Measurements from ENCODE around the gene SIGLEC7.

GRCh38 chr19:51100601-51101000 is 41.5 kb upstream of the SIGLEC7 start:
- TF ChIP-seq POLR2A (IDR thresholded peaks at IDR 0.05; ENCODE audit: low read depth, low read length): no peak
- no peak for TF ChIP-seq SPI1 (IDR thresholded peaks at IDR 0.05; ENCODE audit: low read depth, low read length)
- no peak for TF ChIP-seq POLR2AphosphoS5 (IDR thresholded peaks at IDR 0.05; ENCODE audit: low read depth, low read length)
